NOMO-1 treated with DMSO at 0.1 percent for 48 hours (cell line): ENCODE results near the gene HLA-DQB2.
"Not testable (repeated sequence)": the region's sequence is repeated elsewhere in the genome, so short reads cannot be mapped to it uniquely, and the experiment has no call there.

Experiments
- DNase-seq: peaks from one replicate; lab custom pipeline; 2025; ENCODE audit not compliant: unreplicated experiment; lab: John Stamatoyannopoulos, UW

HLA-DQB2 gene

DNA sequence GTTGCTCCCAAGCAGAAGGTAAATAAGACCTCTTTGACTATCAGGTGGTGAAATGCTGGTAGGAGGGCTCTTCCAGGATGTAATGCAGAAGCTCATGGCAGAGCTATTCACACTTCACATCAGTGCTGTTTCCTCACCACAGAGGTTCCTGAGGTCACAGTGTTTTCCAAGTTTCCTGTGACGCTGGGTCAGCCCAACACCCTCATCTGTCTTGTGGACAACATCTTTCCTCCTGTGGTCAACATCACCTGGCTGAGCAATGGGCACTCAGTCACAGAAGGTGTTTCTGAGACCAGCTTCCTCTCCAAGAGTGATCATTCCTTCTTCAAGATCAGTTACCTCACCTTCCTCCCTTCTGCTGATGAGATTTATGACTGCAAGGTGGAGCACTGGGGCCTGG lies 17.7 kb downstream of the HLA-DQB2 start:
- not testable (repeated sequence) for DNase-seq

DNA sequence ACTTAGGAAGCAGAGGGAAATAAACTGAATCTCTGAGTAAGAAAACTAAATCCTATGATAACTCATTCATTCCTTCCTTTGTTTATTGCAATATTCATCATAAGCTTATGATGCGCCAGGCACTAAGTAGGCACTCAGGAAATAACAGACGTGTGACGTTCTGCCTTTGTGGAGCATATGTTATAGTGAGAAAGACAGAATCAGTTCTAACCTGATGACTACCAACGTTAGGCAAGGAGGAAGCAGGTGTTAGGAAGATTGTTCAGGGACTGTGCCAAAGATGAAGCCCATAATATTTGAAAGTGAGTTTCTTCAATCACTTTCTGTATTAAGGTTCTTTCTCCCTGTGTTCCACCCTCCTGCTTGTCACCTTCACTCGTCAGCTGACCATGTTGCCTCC lies 18.6 kb downstream of the HLA-DQB2 start:
- DNase-seq, result no peak

DNA sequence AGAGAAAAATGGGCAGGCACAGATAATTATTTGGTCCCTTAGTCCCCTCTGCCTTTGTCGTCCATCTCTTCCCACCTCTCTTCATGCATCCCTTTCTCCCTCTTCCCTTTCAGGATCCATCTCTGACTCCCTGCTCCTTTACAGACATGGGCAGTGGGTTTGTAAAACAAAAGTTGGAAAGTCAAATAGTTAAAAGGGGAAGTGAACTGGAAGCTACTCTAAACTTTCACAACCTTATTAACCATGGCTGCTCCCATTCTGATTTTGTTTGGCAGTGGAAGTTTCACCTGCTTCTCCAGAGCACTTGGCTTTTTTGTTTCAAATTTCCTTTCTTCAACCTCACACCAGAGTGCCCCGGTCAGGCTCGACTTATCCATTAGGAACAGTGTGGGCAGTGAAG lies 21.0 kb downstream of the HLA-DQB2 start:
- DNase-seq, result peak; percentile 23

DNA sequence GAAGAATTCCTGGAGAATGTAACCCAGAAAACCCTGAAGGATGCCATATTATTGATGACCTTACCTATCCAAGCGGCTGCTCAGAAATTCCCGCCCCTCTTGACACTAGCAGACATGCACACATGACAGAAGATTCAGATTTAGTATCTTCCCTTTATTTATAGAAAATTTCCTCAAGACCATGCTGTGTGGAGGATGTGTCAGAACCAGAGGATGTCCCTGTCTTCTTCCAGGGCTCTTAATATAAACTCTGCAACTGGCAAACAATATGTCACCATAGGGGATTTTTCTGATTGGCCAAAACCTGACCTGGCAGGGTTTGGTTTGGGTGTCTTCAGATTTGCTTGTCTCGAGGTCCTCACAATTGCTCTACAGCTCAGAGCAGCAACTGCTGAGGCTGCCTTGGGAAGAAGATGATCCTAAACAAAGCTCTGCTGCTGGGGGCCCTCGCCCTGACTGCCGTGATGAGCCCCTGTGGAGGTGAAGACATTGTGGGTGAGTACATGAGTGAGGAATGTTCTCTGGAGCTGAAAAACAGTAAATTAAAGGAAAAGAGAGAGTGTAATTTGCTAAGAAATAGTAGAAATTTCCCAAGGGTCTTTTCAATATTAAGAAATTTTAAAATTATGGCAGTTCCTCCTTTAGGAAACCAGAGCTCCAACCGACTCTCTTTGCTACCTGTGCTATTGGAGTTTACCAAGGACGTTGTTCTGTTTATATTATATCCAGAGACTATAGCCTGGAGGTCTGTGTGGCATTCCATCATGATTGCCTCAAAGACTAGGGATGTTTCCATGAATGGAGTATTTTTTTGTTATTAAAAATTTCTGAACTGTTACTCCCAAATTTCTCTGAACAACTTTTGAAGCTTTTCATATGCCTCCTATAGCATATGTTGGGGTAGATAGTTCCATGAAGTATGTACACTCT lies 22.0 kb downstream of the HLA-DQB2 start, which contains the start of gene HLA-DQA2:
HLA-DQA2 (plus strand) TSS at position 361 of the 930 bp plus-strand sequence; CDS start at position 414, 53 bp downstream.
- DNase-seq, result peak; percentile 19

DNA sequence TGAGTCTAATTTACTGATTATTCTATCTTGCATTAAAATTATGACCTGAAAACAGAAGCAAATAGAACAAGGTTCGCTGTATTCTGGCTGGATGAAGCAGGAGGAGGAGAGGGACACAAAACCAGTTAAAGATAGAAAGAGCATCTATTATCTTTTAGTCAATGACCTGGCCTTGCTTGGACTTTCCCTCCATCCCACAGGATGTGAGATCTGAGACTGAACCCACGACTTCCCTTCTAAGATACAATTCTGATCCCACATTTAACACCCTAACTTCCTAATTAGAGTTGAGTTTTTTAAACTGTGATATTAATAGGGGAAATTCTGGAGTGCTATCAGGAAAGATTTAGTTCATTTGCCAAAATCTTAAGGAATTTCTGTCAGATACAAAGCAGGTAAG lies 25.2 kb downstream of the HLA-DQB2 start:
- no peak for DNase-seq

DNA sequence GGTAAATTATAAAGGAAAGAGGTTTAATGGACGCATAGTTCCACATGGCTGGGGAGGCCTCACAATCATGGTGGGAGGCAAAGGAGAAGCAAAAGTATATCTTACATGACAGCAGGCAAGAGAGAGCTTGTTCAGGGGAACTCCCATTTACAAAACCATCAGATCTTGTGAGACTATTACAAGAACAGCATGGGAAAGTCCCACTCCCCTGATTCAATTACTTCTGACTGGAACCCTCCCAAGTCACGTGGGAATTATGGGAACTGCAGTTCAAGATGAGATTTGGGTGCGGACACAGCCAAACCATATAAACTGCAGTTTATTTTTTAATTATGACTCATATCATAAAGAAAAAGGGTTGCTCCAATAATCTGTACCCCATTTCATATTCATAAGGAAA lies 44.5 kb downstream of the HLA-DQB2 start:
- DNase-seq, result no peak

DNA sequence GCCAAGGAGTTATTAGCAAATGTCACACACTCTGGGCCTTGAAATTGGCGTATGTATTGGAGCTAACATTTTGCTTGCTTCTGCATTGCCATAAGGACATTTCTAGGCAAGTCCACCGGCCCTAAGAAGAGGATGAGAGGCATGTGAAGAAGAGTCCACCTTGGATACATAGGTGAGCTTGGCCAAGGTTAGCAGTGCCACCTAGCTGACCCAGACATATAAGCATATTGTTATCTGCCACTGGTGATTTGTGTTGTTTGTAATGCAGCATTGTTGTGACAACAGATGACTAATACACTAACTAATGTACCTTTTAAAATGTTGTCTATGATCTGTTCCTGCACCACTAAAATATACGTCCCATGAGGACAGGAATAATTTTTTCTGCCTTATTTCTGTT lies 46.9 kb downstream of the HLA-DQB2 start:
- DNase-seq, result no peak

DNA sequence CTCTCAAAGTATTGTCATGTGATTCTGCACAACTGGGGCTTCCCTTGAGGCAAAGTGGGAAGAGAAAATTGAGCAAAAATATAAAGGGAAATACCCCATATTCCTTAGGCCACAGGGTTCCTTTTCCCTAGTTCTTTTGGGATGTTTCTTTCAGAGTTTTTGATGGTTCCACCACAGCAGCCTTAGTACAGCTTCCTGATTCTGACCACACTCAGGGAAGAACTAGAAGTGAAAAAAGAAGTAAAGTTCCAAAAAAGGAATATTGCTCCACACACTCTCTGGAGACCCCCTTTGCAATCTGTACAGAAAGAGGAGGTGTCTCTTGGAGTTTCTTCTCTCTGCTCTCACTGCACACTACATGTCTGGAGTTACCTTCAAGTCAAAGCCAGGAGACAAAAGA lies 50.1 kb downstream of the HLA-DQB2 start:
- no peak for DNase-seq

DNA sequence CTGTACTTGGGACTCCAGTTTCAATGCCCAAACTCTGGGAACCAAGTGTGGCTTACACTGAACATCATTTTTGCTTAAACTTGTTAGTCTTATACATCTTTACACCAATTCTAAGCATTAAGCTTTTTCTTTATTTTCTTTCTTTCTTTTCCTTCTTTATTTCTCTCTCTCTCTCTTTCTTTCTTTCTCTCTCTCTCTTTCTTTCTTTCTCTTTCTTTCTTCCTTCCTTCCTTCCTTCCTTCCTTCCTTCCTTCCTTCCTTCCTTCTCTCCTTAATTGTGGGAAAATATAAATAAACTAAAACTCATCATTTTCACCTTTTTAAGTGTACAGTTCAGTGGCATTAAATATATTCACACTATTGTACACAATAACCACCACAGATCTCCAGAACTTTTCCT lies 53.7 kb downstream of the HLA-DQB2 start:
- DNase-seq, result no peak
